DMS114 treated with DMSO at 0.1 percent for 48 hours (cell line): ENCODE results near the gene GFM1.
"Not testable (repeated sequence)": the region's sequence is repeated elsewhere in the genome, so short reads cannot be mapped to it uniquely, and the experiment has no call there.

Experiments used
- DNase-seq: peaks from one replicate; lab custom pipeline; 2025; ENCODE audit not compliant: unreplicated experiment; lab: John Stamatoyannopoulos, UW

The GFM1 gene

GRCh38 chr3:158672215-158673176, 28.2 kb downstream of the GFM1 start, which contains the start of gene LXN:
LXN (minus strand) TSS chr3:158672648; CDS start chr3:158672478, 170 bp downstream.
- no peak for DNase-seq

- no peak for DNase-seq
Measured at GRCh38 chr3:158678687-158679086, 34.4 kb downstream of the GFM1 start.

- DNase-seq: no peak
Measured at GRCh38 chr3:158679547-158680000, 35.2 kb downstream of the GFM1 start.

GRCh38 chr3:158680861-158681260, 36.5 kb downstream of the GFM1 start:
- DNase-seq: no peak

- no peak for DNase-seq
Measured at GRCh38 chr3:158683230-158683962, 39.1 kb downstream of the GFM1 start.

GRCh38 chr3:158685159-158685558, 40.8 kb downstream of the GFM1 start:
- no peak for DNase-seq

GRCh38 chr3:158693866-158694456, 49.6 kb downstream of the GFM1 start:
- not testable (repeated sequence) for DNase-seq

GRCh38 chr3:158696618-158697017, 52.3 kb downstream of the GFM1 start:
- no peak for DNase-seq

GRCh38 chr3:158700559-158700958, 56.2 kb downstream of the GFM1 start:
- no peak for DNase-seq

- DNase-seq: no peak
Measured at GRCh38 chr3:158701420-158702065, 57.2 kb downstream of the GFM1 start.

- DNase-seq: no peak
Measured at GRCh38 chr3:158702815-158703481, 58.6 kb downstream of the GFM1 start.

GRCh38 chr3:158703566-158703965, 59.2 kb downstream of the GFM1 start:
- no peak for DNase-seq

GRCh38 chr3:158709666-158710083, 65.3 kb downstream of the GFM1 start:
- DNase-seq: no peak

GRCh38 chr3:158710601-158711000, 66.3 kb downstream of the GFM1 start:
- DNase-seq: no peak

GRCh38 chr3:158711886-158712285, 67.6 kb downstream of the GFM1 start:
- DNase-seq: no peak

- no peak for DNase-seq
Measured at GRCh38 chr3:158712443-158712842, 68.1 kb downstream of the GFM1 start.

- no peak for DNase-seq
Measured at GRCh38 chr3:158713094-158713499, 68.8 kb downstream of the GFM1 start.

- no peak for DNase-seq
Measured at GRCh38 chr3:158717576-158717975, 73.2 kb downstream of the GFM1 start.

- no peak for DNase-seq
Measured at GRCh38 chr3:158718490-158719170, 74.3 kb downstream of the GFM1 start.

- no peak for DNase-seq
Measured at GRCh38 chr3:158722108-158722507, 77.8 kb downstream of the GFM1 start.
